Thyroid gland (tissue), 4 donors: ENCODE measurements around the gene TOR1A. TPM values are rescaled to one million over a fixed set of nuclear protein-coding genes. Genes with fewer than 3 reads are reported as not detected.
"Not testable (repeated sequence)": the region's sequence is repeated elsewhere in the genome, so short reads cannot be mapped to it uniquely, and the experiment has no call there.

Experiments used
- DNase-seq, 2 donors: peaks; one replicate each; pipeline ENCODE4 v3.0.0-alpha.2; 2019
- H3K27ac ChIP-seq, 3 donors: fragments of 200-600 bp; sonication (generic); 1 replicate in 2 of 3; 2 replicates in 1 of 3; pipeline ENCODE4 v1.5.1; 2016 to 2019; ENCODE audit warnings: mild to moderate bottlenecking in 1 of 3, moderate library complexity in 1 of 3
- H3K27me3 ChIP-seq: fragments of 200-600 bp; sonication (generic); one replicate; pipeline ENCODE4 v1.5.1; 2019
- H3K36me3 ChIP-seq, 2 donors: fragments of 200-600 bp; sonication (generic); one replicate each; pipeline ENCODE4 v1.5.1; 2016 to 2019
- H3K4me1 ChIP-seq, 2 donors: fragments of 200-600 bp; sonication (generic); one replicate each; pipeline ENCODE4 v1.5.1; 2017 to 2019
- H3K4me3 ChIP-seq, 3 donors: fragments of 200-600 bp; sonication (generic); replicated peaks in 1 of 3; 1 replicate in 2 of 3; 2 replicates in 1 of 3; pipeline ENCODE4 v1.5.1; 2016; ENCODE audit warnings: mild to moderate bottlenecking in 1 of 3
- H3K9me3 ChIP-seq: fragments of 200-600 bp; sonication (generic); one replicate; pipeline ENCODE4 v1.5.1; 2017
- CTCF ChIP-seq, 6 experiments: fragments of 200-600 bp in 3 of 6; fragments of 450-650 bp in 3 of 6; sonication (generic) in 3 of 6; IDR thresholded peaks; one replicate each; pipeline ENCODE4 v1.5.1; 2016 to 2019; ENCODE audit warnings: antibody characterized with exemption in 6 of 6, mild to moderate bottlenecking in 2 of 6, inconsistent platforms in 1 of 6, moderate library complexity in 1 of 6
- POLR2A ChIP-seq, 2 donors: fragments of 450-650 bp; IDR thresholded peaks; one replicate each; pipeline ENCODE4 v1.6.1; 2017; ENCODE audit warnings: antibody characterized with exemption in 2 of 2, mild to moderate bottlenecking in 2 of 2, moderate library complexity in 1 of 2
- WGBS, 2 donors: methylation state at CpG; one replicate each; pipeline ENCODE4 v1.1.5; 2017; 5-methylcytosine and 5-hydroxymethylcytosine counted together
- intact Hi-C: fragments of 100-400 bp; cut with DNase I; formaldehyde crosslinking; loops from one replicate; pipeline ENCODE4 v1.15.1; 2023
- total RNA-seq, 4 donors: library from RNA; depleted of rRNA; stranded (reverse); fragments of >200 nt; gene quantifications; one replicate each; pipeline ENCODE4 v1.2.3, GENCODE V29; 2016

TOR1A gene
- total RNA-seq, 4 donors from 2014 or later, result 30.0 to 61.2 (median 42.8) TPM

DNA sequence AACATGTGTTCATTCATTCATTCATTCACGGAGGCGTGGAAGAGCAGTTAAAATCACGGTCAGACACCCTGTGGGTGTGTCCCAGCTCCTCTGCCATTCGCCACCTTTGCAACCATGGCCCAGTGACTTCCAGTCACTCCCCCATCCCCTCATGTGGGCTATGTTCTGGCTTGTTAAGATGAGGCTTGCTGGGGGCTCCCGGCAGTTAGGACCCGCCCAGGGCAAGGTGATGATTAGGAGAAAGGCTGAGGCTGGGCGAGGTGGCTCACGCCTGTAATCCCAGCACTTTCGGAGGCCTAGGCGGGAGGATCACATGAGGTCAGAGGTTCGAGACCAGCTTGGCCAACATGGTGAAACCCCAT is 46.2 kb downstream of the TOR1A start:
- no peaks in the 10 kb centered on the region for H3K36me3 ChIP-seq
- peaks cover 0 to 6% of the 10 kb centered on the region in 2 donors for H3K4me1 ChIP-seq
- H3K4me3 ChIP-seq, result no peak overlapping the region
- TF ChIP-seq CTCF (IDR thresholded peaks at IDR 0.05) (no peak), POLR2A (IDR thresholded peaks at IDR 0.05) (no peak)
- intact Hi-C loops, result no loop called here
- WGBS, 2 donors, result 74 to 76% methylated on average over 11 of the region's 11 CpGs
- H3K27ac ChIP-seq, result no peak overlapping the region
- peaks cover 3% of the 10 kb centered on the region for H3K27me3 ChIP-seq
- H3K9me3 ChIP-seq, result no peaks in the 10 kb centered on the region
- DNase-seq, result no peak

DNA sequence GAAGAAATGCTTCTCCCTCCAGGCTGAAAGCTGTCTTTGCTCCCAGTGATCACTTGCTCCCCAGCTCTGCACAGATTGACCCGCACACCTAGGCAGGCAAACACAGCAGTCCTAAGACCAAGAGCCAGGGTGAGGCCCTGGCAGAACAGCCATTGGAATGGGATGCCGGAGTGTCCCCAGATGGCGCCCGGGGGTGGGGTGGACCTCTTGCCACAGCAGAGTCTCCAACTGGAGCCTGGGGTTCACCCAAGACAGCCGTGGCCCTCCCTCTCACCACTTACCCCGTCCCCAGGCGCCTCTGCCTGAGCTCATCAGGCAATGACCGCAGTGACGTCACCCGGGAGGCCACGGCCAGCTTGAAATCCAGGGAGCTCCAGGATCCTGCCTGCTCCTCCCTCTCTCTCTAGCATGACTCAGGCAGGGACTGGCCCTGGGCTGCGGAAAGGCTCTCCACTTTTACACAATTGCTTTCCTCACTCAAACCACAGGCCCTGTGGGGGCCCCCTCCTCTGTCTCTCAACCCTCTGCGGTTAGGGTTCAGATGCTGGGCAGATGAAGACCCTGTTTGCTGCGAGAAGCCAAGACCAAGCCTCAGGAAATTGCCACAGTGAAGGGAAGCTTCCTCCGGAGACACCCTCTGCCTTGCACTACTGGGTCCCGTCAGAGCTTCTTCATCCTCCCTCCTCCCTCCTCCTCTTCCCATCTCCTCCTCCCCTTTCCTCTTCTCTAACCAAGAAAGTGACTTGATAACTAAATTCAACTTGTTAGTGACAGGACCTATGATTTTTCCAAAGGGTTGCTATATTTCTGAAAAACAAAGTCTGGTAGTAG is 46.8 kb downstream of the TOR1A start:
- Histone ChIP-seq H3K9me3 (no peaks in the 10 kb centered on the region), H3K27ac (peak overlapping the region in 2 of 3 donors; percentile 20 to 31), H3K36me3 (no peaks in the 10 kb centered on the region), H3K4me1 (peaks cover 0 to 6% of the 10 kb centered on the region in 2 donors), H3K4me3 (no peak overlapping the region), H3K27me3 (peaks cover 3% of the 10 kb centered on the region)
- WGBS, 2 donors, result 22 to 41% methylated on average over 8 to 13 of the region's 16 CpGs
- intact Hi-C loops, result no loop called here
- DNase-seq, result peak; percentile 59 to 64
- TF ChIP-seq CTCF (IDR thresholded peaks at IDR 0.05), result no peak
- TF ChIP-seq POLR2A (IDR thresholded peaks at IDR 0.05), result no peak

DNA sequence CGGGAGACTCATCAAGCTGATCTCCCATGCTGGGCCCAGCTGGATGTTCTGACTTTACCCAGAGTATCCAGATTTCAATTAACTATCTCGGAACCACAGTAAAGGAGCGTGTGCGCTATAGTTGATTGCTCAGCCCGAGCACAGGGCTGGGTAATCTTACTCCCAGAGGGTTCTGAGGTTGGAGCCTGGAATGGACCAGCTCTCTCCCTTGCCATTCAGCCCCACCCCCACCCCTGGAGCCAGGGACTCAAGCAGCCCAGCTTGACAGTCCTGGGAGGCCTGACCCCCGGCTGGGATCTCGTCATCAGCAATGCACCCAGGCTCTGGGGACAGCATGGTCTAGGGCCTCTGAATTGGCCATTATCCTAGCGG is 47.4 kb downstream of the TOR1A start:
- no peak overlapping the region for H3K4me3 ChIP-seq
- intact Hi-C loops, result no loop called here
- no peak for DNase-seq

DNA sequence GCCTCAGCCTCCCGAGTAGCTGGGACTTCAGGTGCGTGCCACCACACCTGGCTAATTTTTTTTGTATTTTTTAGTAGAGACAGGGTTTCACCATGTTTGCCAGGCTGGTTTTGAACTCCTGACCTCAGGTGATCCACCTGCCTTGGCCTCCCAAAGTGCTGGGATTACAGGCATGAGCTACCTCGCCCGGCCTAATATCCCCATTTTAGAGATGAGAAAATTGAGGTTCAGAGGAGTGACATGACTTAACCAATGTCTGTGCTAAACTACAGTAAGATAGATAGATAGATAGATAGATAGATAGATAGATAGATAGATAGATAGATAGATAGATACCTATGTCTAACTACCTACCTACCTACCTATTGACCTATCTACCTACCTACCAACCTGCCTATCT is 47.8 kb downstream of the TOR1A start:
- 92 to 99% methylated on average over 4 of the region's 4 CpGs for WGBS, 2 donors
- H3K27me3 ChIP-seq, H3K36me3 ChIP-seq, DNase-seq, H3K9me3 ChIP-seq, H3K4me1 ChIP-seq, intact Hi-C loops, H3K27ac ChIP-seq, H3K4me3 ChIP-seq: not testable (repeated sequence)

More for the DNA sequence above, 47.4 kb downstream of the TOR1A start:
- Histone ChIP-seq H3K9me3 (no peaks in the 10 kb centered on the region), H3K27me3 (peaks cover 3% of the 10 kb centered on the region), H3K36me3 (no peaks in the 10 kb centered on the region), H3K27ac (peak overlapping the region in 2 of 3 donors; percentile 20 to 31), H3K4me1 (peaks cover 0 to 6% of the 10 kb centered on the region in 2 donors)
- 70 to 81% methylated on average over 7 to 8 of the region's 8 CpGs for WGBS, 2 donors
- TF ChIP-seq CTCF (IDR thresholded peaks at IDR 0.05), result no peak
- no peak for TF ChIP-seq POLR2A (IDR thresholded peaks at IDR 0.05)

- DNase-seq, result no peak
- intact Hi-C loops, result no loop called here
- no peak overlapping the region for H3K4me3 ChIP-seq
- WGBS, 2 donors, result 68 to 72% methylated on average over 2 of the region's 2 CpGs
- TF ChIP-seq CTCF (IDR thresholded peaks at IDR 0.05) (no peak), POLR2A (IDR thresholded peaks at IDR 0.05) (no peak)
- no peaks in the 10 kb centered on the region for H3K36me3 ChIP-seq
- no peaks in the 10 kb centered on the region for H3K9me3 ChIP-seq
- H3K4me1 ChIP-seq, result peaks cover 0 to 6% of the 10 kb centered on the region in 2 donors
- no peak overlapping the region for H3K27ac ChIP-seq
- H3K27me3 ChIP-seq, result peaks cover 3% of the 10 kb centered on the region
These were observed 48.5 kb downstream of the TOR1A start for GRCh38 chr9:129775448-129775798.
